Measurements from ENCODE around the gene WNK2. TPM values are rescaled to one million over a fixed set of nuclear protein-coding genes. Genes with fewer than 3 reads are reported as not detected.

The WNK2 gene
- total RNA-seq (under 1 TPM in 4 of 5 experiments, not detected in 1; 0.32 to 0.83 (median 0.46) TPM), polyA plus RNA-seq (not detected), total RNA-seq (not detected)

DNA sequence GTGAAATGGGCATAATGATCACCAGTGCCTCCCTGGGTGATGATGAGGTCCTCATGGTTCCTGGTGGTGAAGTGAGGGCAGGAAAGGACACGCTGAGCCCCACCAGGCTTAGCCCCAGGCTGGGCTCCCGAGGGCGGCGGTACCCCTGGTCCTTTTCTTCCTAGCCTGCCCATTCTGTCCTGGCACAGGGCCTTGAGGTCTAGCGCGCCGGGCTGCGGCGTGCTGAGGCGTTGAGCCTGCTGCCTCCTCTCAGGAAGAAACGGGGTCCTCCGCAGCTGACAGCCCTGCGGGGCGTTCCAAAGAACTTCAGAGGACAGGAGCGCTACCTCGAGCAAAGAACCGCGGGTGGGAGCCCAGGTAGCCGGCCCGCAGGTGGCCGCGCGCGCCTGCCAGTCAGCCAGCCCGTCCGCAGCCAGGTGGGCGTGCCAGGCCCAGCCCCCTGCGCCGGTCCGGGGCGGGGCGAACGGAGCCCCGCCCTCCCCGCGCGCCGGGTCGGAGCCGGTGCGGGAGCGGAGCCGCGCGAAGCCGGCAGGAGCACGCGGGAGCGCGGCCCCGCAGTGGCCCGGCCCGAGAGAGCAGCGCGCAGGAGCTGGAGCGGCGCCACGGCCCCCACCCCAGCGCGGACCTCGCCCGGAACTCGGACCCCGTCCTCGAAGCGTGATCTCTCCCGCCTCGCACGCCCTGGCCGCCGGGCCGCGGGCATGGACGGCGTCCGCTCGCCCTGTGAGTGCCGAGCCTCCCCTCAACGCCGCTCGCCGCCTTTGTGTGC lies at the start of gene WNK2:
Gene WNK2, plus strand, starts transcription at position 477 of the 769 bp plus-strand sequence. CDS start 791 bp downstream, outside the sequence.
- no peaks in the 10 kb centered on the region for H3K9me3 ChIP-seq (ENCODE audit: control insufficient read depth in 2 of 3, low read length in 3 of 3)

DNA sequence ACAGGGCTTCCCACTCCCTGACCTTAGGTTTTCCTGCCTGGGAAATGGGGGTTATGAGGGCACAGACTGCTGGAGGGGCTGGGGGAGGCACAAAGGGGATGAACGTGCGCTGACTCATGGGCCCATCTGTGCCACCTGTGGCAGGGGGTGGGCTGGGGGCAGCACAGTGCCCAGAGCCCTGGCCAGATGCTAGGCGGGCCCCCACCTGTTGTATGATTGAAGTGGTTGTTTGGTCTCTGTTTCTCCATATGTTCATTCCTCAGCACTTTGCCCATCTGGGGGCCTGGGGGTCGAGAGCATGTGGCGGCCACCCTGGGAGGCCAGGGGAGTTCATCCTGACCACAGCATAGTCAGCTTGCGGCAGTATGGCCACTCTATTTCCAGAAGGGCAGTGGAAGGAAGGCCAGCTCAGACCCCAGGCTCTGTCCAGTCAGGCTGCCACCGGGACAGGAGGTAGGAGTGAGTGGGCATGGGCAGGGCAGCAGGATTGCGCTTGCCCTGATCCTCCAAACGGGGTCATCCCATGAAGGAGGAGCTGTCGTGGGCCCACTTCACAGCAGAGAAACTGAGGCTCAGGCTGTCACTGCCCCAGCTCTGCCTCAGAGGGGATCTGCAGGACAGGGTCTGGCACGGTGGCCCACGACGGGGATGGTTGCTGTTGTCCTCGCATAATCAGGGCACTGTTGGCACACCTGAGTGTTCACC lies 49.0 kb upstream of the WNK2 start:
- intact Hi-C loops (cut with micrococcal nuclease) = loop anchor here (1.0 to 10.0 kb wide), 12 partner anchors 9 to 432 kb away; partner anchors contain the start of genes FAM120A (in 2 of the 2), FAM120AOS (in 2 of the 2), CARD19 (in 1 of the 2) and SUSD3 (in 1 of the 2)
- Mint-ChIP-seq H3K4me1 (peaks cover 39 to 78% (median 62%) of the 10 kb centered on the region in 7 donors), H3K4me3 (peak overlapping the region; percentile 86 to 92 (median 90)), H3K27ac (peak overlapping the region; percentile 84 to 98 (median 98)), H3K27me3 (no peaks in the 10 kb centered on the region), H3K9me3 (peaks cover 0 to 3% (median 0%) of the 10 kb centered on the region in 11 donors), H3K36me3 (peaks cover 0 to 5% (median 0%) of the 10 kb centered on the region in 5 donors)
- Histone ChIP-seq H3K36me3 (ENCODE audit: control insufficient read depth in 2 of 3, insufficient read depth in 3 of 3, low read length in 3 of 3) (peaks cover 0 to 5% (median 0%) of the 10 kb centered on the region in 3 experiments), H3K4me1 (ENCODE audit: control insufficient read depth in 2 of 2, insufficient read depth in 2 of 2, low read length in 2 of 2) (peaks cover 27 to 53% of the 10 kb centered on the region in 2 donors), H3K27me3 (ENCODE audit: control insufficient read depth in 2 of 2, insufficient read depth in 2 of 2, low read length in 2 of 2) (no peaks in the 10 kb centered on the region), H3K9me3 (ENCODE audit: control insufficient read depth in 2 of 3, low read length in 3 of 3) (no peaks in the 10 kb centered on the region), H3K27ac (ENCODE audit: low read depth, low read length) (peak overlapping the region; percentile 99), H3K4me3 (ENCODE audit: low read length) (peak overlapping the region; percentile 68)
- CTCF ChIA-PET = interaction anchor here (1.4 kb wide), 1 partner anchor 180 kb away, joined by 3 read pairs; no protein-coding TSS in a partner anchor
- ATAC-seq (no peak), DNase-seq (no peak)
- POLR2A ChIA-PET = interaction anchor here (1.0 to 4.2 kb wide), 11 partner anchors 9 to 181 kb away, joined by 3 to 50 read pairs (median 4); partner anchors contain the start of gene CARD19

More for the DNA sequence above, at the start of gene WNK2:
- no peaks in the 10 kb centered on the region for H3K36me3 ChIP-seq (ENCODE audit: control insufficient read depth in 2 of 3, insufficient read depth in 3 of 3, low read length in 3 of 3)
- Mint-ChIP-seq H3K27me3 (peaks cover 23 to 58% (median 32%) of the 10 kb centered on the region in 5 donors), H3K9me3 (no peaks in the 10 kb centered on the region), H3K36me3 (no peaks in the 10 kb centered on the region), H3K4me1 (peaks cover 6 to 13% (median 8%) of the 10 kb centered on the region in 7 donors), H3K4me3 (peak within 1 kb of the TSS; percentile 68 to 85 (median 79)), H3K27ac (peak within 1 kb of the TSS in 3 of 9 donors; percentile 10 to 48 (median 45))
- H3K4me1 ChIP-seq (ENCODE audit: control insufficient read depth in 2 of 2, insufficient read depth in 2 of 2, low read length in 2 of 2) = peaks cover 0 to 7% of the 10 kb centered on the region in 2 donors
- intact Hi-C loops (cut with micrococcal nuclease) = no loop called here
- peak within 1 kb of the TSS; percentile 42 for H3K4me3 ChIP-seq (ENCODE audit: low read length)
- ATAC-seq (peak; percentile 80), DNase-seq (peak; percentile 29 to 71 (median 42))
- ChIA-PET POLR2A (interaction anchor here (0.6 kb wide), 1 partner anchor 492 kb away, joined by 3 read pairs; no protein-coding TSS in a partner anchor), CTCF (interaction anchor here (0.6 kb wide), 1 partner anchor 85 kb away, joined by 3 read pairs; no protein-coding TSS in a partner anchor)
- no peak within 1 kb of the TSS for H3K27ac ChIP-seq (ENCODE audit: low read depth, low read length)
- H3K27me3 ChIP-seq (ENCODE audit: control insufficient read depth in 2 of 2, insufficient read depth in 2 of 2, low read length in 2 of 2) = no peaks in the 10 kb centered on the region

DNA sequence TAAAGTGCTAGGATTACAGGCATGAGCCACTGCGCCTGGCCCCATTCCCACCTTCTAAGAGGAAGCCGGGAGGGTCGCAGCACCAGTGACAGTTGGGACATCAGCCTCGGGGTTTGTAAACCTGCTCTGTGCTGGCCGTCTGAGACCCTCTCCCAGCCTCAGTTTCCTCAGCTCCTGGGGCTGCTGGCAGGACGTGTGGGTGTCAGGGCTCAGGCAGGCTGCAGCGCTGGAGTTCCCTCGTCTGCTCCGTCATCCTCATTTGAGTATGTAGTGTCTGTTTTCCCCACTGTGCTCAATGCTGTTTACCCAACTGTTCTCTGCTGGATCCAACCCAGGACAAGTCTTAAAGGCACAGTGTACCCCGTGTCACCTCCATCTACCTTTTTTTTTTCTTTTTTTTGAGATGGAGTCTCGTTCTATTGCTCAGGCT lies 47.9 kb upstream of the WNK2 start:
- Mint-ChIP-seq H3K4me3 (peak overlapping the region in 8 of 10 donors; percentile 9 to 91 (median 50)), H3K9me3 (peaks cover 0 to 3% (median 0%) of the 10 kb centered on the region in 11 donors), H3K4me1 (peaks cover 38 to 78% (median 56%) of the 10 kb centered on the region in 7 donors), H3K27me3 (no peaks in the 10 kb centered on the region), H3K36me3 (peaks cover 0 to 7% (median 0%) of the 10 kb centered on the region in 5 donors), H3K27ac (peak overlapping the region in 8 of 9 donors; percentile 23 to 98 (median 39))
- POLR2A ChIA-PET = interaction anchor here (0.6 to 4.2 kb wide), 2 partner anchors 8 to 174 kb away, joined by 4 to 50 read pairs; no protein-coding TSS in a partner anchor
- Histone ChIP-seq H3K36me3 (ENCODE audit: control insufficient read depth in 2 of 3, insufficient read depth in 3 of 3, low read length in 3 of 3) (peaks cover 0 to 5% (median 0%) of the 10 kb centered on the region in 3 experiments), H3K27ac (ENCODE audit: low read depth, low read length) (no peak overlapping the region), H3K27me3 (ENCODE audit: control insufficient read depth in 2 of 2, insufficient read depth in 2 of 2, low read length in 2 of 2) (no peaks in the 10 kb centered on the region), H3K4me1 (ENCODE audit: control insufficient read depth in 2 of 2, insufficient read depth in 2 of 2, low read length in 2 of 2) (peaks cover 27 to 50% of the 10 kb centered on the region in 2 donors), H3K4me3 (ENCODE audit: low read length) (no peak overlapping the region), H3K9me3 (ENCODE audit: control insufficient read depth in 2 of 3, low read length in 3 of 3) (no peaks in the 10 kb centered on the region)
- CTCF ChIA-PET = interaction anchor here (0.6 kb wide), 1 partner anchor 23 kb away, joined by 3 read pairs; no protein-coding TSS in a partner anchor
- DNase-seq (no peak), ATAC-seq (no peak)
- intact Hi-C loops (cut with micrococcal nuclease) = loop anchor here in 1 of 2 donors (10.0 kb wide), 1 partner anchor 319 kb away; the partner anchor contains the start of genes FAM120A and FAM120AOS

DNA sequence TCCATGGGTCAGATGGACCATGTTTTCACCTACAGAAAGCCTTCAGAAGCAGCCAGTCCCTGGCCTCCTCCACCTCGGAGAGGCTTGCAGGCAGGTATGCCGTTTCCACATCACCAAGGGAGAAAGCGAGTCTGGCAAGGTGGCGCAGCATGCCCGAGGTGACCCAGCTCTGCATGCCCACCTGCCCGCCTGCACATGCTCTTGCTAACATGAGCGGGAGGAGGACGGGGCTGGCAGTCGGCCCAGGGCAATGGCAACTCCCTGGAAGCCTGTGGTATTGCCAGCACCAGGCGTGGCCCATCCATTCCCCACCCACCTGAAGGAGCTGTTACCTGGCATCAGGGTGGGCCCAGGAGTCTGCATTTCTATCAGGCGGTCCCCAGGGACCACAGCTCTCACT lies 46.6 kb upstream of the WNK2 start:
- H3K27ac Mint-ChIP-seq = peak overlapping the region in 7 of 9 donors; percentile 33 to 73 (median 55)
- H3K27me3 ChIP-seq (ENCODE audit: control insufficient read depth in 2 of 2, insufficient read depth in 2 of 2, low read length in 2 of 2) = no peaks in the 10 kb centered on the region
- H3K36me3 Mint-ChIP-seq = peaks cover 0 to 7% (median 0%) of the 10 kb centered on the region in 5 donors
- H3K9me3 ChIP-seq (ENCODE audit: control insufficient read depth in 2 of 3, low read length in 3 of 3) = no peaks in the 10 kb centered on the region
- ATAC-seq (no peak), DNase-seq (no peak)
- ChIA-PET POLR2A (interaction anchor here (1.0 to 1.1 kb wide), 2 partner anchors 9 to 10 kb away, joined by 3 read pairs; no protein-coding TSS in a partner anchor), CTCF (no interaction called here)
- H3K27me3 Mint-ChIP-seq = no peaks in the 10 kb centered on the region
- peaks cover 0 to 5% (median 0%) of the 10 kb centered on the region in 3 experiments for H3K36me3 ChIP-seq (ENCODE audit: control insufficient read depth in 2 of 3, insufficient read depth in 3 of 3, low read length in 3 of 3)
- peaks cover 16 to 46% of the 10 kb centered on the region in 2 donors for H3K4me1 ChIP-seq (ENCODE audit: control insufficient read depth in 2 of 2, insufficient read depth in 2 of 2, low read length in 2 of 2)
- H3K4me3 Mint-ChIP-seq = peak overlapping the region in 4 of 10 donors; percentile 33 to 53 (median 44)
- no peak overlapping the region for H3K4me3 ChIP-seq (ENCODE audit: low read length)
- intact Hi-C loops (cut with micrococcal nuclease) = loop anchor here in 1 of 2 donors (10.0 kb wide), 1 partner anchor 317 kb away; the partner anchor contains the start of genes FAM120A and FAM120AOS
- H3K27ac ChIP-seq (ENCODE audit: low read depth, low read length) = no peak overlapping the region
- H3K9me3 Mint-ChIP-seq = peaks cover 0 to 3% (median 0%) of the 10 kb centered on the region in 11 donors
- H3K4me1 Mint-ChIP-seq = peaks cover 29 to 75% (median 46%) of the 10 kb centered on the region in 7 donors

DNA sequence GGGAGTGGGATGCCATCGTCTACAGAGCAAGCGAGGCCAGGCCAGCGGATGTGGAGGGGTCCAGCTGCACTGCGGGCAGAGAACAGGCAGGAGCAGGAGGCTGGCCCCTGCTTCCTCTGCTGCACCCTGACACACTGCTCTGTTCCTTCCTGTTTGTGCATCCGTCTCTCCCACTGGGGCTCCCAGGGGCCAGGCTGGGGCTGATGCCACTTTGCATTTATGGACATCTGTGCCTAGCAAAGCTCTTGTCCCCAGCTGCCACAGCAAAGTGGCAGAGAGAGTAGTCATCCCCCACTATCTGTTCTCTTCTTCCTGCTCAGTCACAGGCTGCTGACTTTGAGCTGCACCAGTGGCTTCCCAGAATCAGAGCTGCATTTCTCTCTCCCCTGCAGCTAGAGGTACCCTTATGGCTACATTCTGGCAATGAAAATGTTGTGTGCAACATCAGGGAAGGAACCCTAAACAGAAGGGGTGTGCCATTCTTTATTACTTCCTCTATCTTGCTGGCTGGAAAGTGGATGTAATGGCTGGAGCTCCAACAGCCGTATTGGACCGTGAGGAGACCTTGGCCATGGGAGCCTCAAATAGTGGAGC lies 45.7 kb upstream of the WNK2 start:
- Histone ChIP-seq H3K27ac (ENCODE audit: low read depth, low read length) (no peak overlapping the region), H3K4me1 (ENCODE audit: control insufficient read depth in 2 of 2, insufficient read depth in 2 of 2, low read length in 2 of 2) (peaks cover 14 to 51% of the 10 kb centered on the region in 2 donors), H3K27me3 (ENCODE audit: control insufficient read depth in 2 of 2, insufficient read depth in 2 of 2, low read length in 2 of 2) (no peaks in the 10 kb centered on the region), H3K36me3 (ENCODE audit: control insufficient read depth in 2 of 3, insufficient read depth in 3 of 3, low read length in 3 of 3) (peaks cover 0 to 5% (median 0%) of the 10 kb centered on the region in 3 experiments), H3K9me3 (ENCODE audit: control insufficient read depth in 2 of 3, low read length in 3 of 3) (no peaks in the 10 kb centered on the region), H3K4me3 (ENCODE audit: low read length) (no peak overlapping the region)
- H3K4me1 Mint-ChIP-seq = peaks cover 23 to 75% (median 41%) of the 10 kb centered on the region in 7 donors
- no peak for ATAC-seq
- DNase-seq = no peak
- ChIA-PET POLR2A (interaction anchor here (1.0 to 1.1 kb wide), 3 partner anchors 8 to 29 kb away, joined by 3 to 4 read pairs (median 3); no protein-coding TSS in a partner anchor), CTCF (interaction anchor here (0.6 to 1.1 kb wide), 3 partner anchors 30 to 102 kb away, joined by 3 to 7 read pairs (median 3); no protein-coding TSS in a partner anchor)
- peak overlapping the region in 3 of 10 donors; percentile 27 to 53 (median 33) for H3K4me3 Mint-ChIP-seq
- H3K9me3 Mint-ChIP-seq = peaks cover 0 to 3% (median 0%) of the 10 kb centered on the region in 11 donors
- intact Hi-C loops (cut with micrococcal nuclease) = loop anchor here in 1 of 2 donors (10.0 kb wide), 1 partner anchor 317 kb away; the partner anchor contains the start of genes FAM120A and FAM120AOS
- peak overlapping the region in 7 of 9 donors; percentile 30 to 73 (median 61) for H3K27ac Mint-ChIP-seq
- H3K36me3 Mint-ChIP-seq = peaks cover 0 to 7% (median 0%) of the 10 kb centered on the region in 5 donors
- H3K27me3 Mint-ChIP-seq = no peaks in the 10 kb centered on the region

Measured in naive thymus-derived CD4-positive, alpha-beta T cell (primary cell).